Gastrocnemius medialis (tissue), 4 donors: Measurements from ENCODE around the gene FNDC10.

Experiments used
- CTCF ChIP-seq, 5 experiments: fragments of 450-650 bp in 3 of 5; fragments of 200-600 bp in 2 of 5; sonication (generic) in 2 of 5; IDR thresholded peaks in 4 of 5; conservative IDR thresholded peaks in 1 of 5; 1 replicate in 4 of 5; 2 replicates in 1 of 5; pipeline ENCODE4 v1.5.1; 2016 to 2019; ENCODE audit warnings: antibody characterized with exemption in 5 of 5, mild to moderate bottlenecking in 3 of 5, moderate library complexity in 3 of 5
- POLR2A ChIP-seq, 2 donors: fragments of 450-650 bp; IDR thresholded peaks; one replicate each; pipeline ENCODE4 v1.6.1; 2017; ENCODE audit warnings: antibody characterized with exemption in 2 of 2, mild to moderate bottlenecking in 2 of 2, moderate library complexity in 2 of 2

- TF ChIP-seq POLR2A (IDR thresholded peaks at IDR 0.05) (no peak), CTCF (IDR thresholded peaks at IDR 0.05 in 4 of 5, conservative IDR thresholded peaks at IDR 0.05 in 1 of 5) (no peak)
Measured at GRCh38 chr1:1627261-1627828, 27.4 kb upstream of the FNDC10 start.
